A673 (cell line): Measurements from ENCODE around the gene LAMP2. TPM values are rescaled to one million over a fixed set of nuclear protein-coding genes. Genes with fewer than 3 reads are reported as not detected.
A peak's percentile ranks its signal among the peaks of the same experiment; 100 is the strongest.

Experiments
- BruUV-seq: library from RNA; stranded (reverse); fragments of 400-500 nt; replicated peaks from 2 replicates; lab custom pipeline; 2021; lab: Mats Ljungman, UMichigan
- CTCF ChIA-PET: fragments of 300-600 bp; sonication (Branson Sonifier 250); formaldehyde crosslinking; loops from one replicate; lab custom pipeline; 2022; ENCODE audit warnings: antibody characterized with exemption; lab: Charles Lee
- POLR2A ChIA-PET: fragments of 300-600 bp; sonication (Branson Sonifier 250); formaldehyde crosslinking; loops from one replicate; lab custom pipeline; 2022; ENCODE audit warnings: antibody characterized with exemption; ENCODE audit not compliant: low non-redundant PET; lab: Charles Lee
- DNase-seq: peaks from one replicate; pipeline ENCODE4 v3.0.0-alpha.2; 2015; ENCODE audit warnings: low spot score
- H3K27ac ChIP-seq: fragments of 200-600 bp; sonication (generic); 2 replicates; pipeline ENCODE4 v1.5.1; 2016; ENCODE audit warnings: mixed run types, low read depth, mild to moderate bottlenecking, mixed read lengths, antibody characterized with exemption, low read length; ENCODE audit not compliant: poor library complexity, severe bottlenecking
- H3K27me3 ChIP-seq: fragments of 200-600 bp; sonication (generic); replicated peaks from 2 replicates; pipeline ENCODE4 v1.6.1; 2017; ENCODE audit warnings: mixed run types, low read depth, mild to moderate bottlenecking, mixed read lengths, antibody characterized with exemption, low read length; ENCODE audit not compliant: insufficient read depth, poor library complexity
- H3K36me3 ChIP-seq: fragments of 200-600 bp; sonication (generic); 2 replicates; pipeline ENCODE4 v1.6.1; 2016; ENCODE audit warnings: mixed run types, mild to moderate bottlenecking, mixed read lengths, antibody characterized with exemption, low read length; ENCODE audit not compliant: insufficient read depth, poor library complexity, severe bottlenecking
- H3K4me1 ChIP-seq: fragments of 200-600 bp; sonication (generic); 2 replicates; pipeline ENCODE4 v1.6.1; 2017; ENCODE audit warnings: mixed run types, mild to moderate bottlenecking, mixed read lengths, antibody characterized with exemption, low read length; ENCODE audit not compliant: insufficient read depth, poor library complexity, severe bottlenecking
- H3K4me3 ChIP-seq: fragments of 200-600 bp; sonication (generic); 2 replicates; pipeline ENCODE4 v1.5.1; 2016; ENCODE audit warnings: low read depth, mixed run types, mild to moderate bottlenecking, mixed read lengths, low read length; ENCODE audit not compliant: poor library complexity, severe bottlenecking
- H3K9me3 ChIP-seq: fragments of 200-600 bp; sonication (generic); 2 replicates; pipeline ENCODE4 v1.6.1; 2016; ENCODE audit warnings: mixed run types, low read depth, mild to moderate bottlenecking, mixed read lengths, antibody characterized with exemption, low read length; ENCODE audit not compliant: poor library complexity, severe bottlenecking
- EZH2 ChIP-seq: fragments of 200-600 bp; sonication (generic); IDR thresholded peaks from 2 replicates; pipeline ENCODE4 v1.6.1; 2017; ENCODE audit warnings: borderline replicate concordance, low read depth, mild to moderate bottlenecking, mixed read lengths, antibody characterized with exemption, low read length; ENCODE audit not compliant: poor library complexity, severe bottlenecking
- intact Hi-C: fragments of 100-400 bp; cut with micrococcal nuclease; formaldehyde crosslinking; loops from one replicate; pipeline ENCODE4 v1.10.0; 2022; ENCODE audit not compliant: unreplicated experiment
- total RNA-seq: library from RNA; stranded (reverse); gene quantifications from 2 replicates; pipeline ENCODE4 v1.2.3, GENCODE V29; 2021
- TF ChIP-seq, protein P1 (sequence below): fragments of 300-800, 200-600 bp; sonication (generic); conservative IDR thresholded peaks from 2 replicates; pipeline ENCODE4 v1.5.1; 2017; ENCODE audit warnings: low read depth, mild to moderate bottlenecking, antibody characterized with exemption, low read length, moderate library complexity, mixed read lengths

The LAMP2 gene
- total RNA-seq, 1 experiment from 2014 or later: 61.0 TPM

DNA sequence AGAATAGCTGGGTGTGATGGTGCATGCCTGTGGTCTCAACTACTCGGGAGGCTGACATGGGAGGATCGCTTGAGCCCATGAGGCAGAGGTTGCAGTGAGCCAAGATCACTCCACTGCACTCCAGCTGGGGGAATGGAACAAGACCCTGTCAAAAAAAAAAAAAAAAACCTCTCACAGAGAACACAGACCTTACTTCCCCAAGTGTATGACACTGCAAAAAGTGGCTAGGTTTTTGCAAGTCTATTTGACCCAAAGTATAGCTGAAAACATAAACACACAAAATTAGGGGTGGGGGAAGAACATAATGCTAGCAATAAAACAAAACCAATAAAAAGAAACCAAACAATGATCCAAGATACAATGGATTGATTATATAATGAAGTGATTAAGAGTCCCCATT is 6.7 kb downstream of the LAMP2 start:
- no peaks in the 10 kb centered on the region for H3K27me3 ChIP-seq
- no peaks in the 10 kb centered on the region for H3K9me3 ChIP-seq
- intact Hi-C loops: no loop called here
- H3K36me3 ChIP-seq: no peaks in the 10 kb centered on the region
- ChIA-PET CTCF (no interaction called here), POLR2A (no interaction called here)
- no peak overlapping the region for H3K4me3 ChIP-seq
- no peak overlapping the region for H3K27ac ChIP-seq
- TF ChIP-seq, protein P1, sequence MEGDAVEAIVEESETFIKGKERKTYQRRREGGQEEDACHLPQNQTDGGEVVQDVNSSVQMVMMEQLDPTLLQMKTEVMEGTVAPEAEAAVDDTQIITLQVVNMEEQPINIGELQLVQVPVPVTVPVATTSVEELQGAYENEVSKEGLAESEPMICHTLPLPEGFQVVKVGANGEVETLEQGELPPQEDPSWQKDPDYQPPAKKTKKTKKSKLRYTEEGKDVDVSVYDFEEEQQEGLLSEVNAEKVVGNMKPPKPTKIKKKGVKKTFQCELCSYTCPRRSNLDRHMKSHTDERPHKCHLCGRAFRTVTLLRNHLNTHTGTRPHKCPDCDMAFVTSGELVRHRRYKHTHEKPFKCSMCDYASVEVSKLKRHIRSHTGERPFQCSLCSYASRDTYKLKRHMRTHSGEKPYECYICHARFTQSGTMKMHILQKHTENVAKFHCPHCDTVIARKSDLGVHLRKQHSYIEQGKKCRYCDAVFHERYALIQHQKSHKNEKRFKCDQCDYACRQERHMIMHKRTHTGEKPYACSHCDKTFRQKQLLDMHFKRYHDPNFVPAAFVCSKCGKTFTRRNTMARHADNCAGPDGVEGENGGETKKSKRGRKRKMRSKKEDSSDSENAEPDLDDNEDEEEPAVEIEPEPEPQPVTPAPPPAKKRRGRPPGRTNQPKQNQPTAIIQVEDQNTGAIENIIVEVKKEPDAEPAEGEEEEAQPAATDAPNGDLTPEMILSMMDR: no peak
- TF ChIP-seq EZH2: no peak
- no TSS peak for BruUV-seq
- DNase-seq: no peak
- no peaks in the 10 kb centered on the region for H3K4me1 ChIP-seq

DNA sequence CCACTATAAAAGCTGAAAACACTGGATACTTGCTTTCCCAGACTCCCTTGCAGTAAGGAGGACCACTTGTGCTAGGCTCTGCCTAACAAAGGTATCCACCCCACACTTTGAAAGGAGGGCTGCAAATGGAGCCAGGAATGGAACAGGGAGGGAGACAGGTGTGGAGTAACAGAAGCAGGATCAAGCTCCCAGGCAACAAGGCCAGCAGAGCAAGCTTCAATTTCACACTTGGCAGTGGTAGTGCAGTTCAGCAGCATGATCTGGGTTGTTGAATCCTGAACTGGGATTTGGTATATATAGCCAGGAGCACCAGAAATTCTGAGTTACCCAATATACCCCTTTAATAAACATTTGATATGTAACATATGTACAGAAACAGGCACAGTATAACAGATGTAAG is 9.8 kb downstream of the LAMP2 start:
- BruUV-seq: no TSS peak
- no peak for DNase-seq
- CTCF ChIA-PET: no interaction called here
- H3K27ac ChIP-seq: no peak overlapping the region
- H3K4me1 ChIP-seq: no peaks in the 10 kb centered on the region
- intact Hi-C loops: loop anchor here (10.0 kb wide), 2 partner anchors 215 to 245 kb away; no protein-coding TSS in a partner anchor
- no peaks in the 10 kb centered on the region for H3K27me3 ChIP-seq
- peaks cover 4% of the 10 kb centered on the region for H3K36me3 ChIP-seq
- H3K4me3 ChIP-seq: no peak overlapping the region
- POLR2A ChIA-PET: no interaction called here
- TF ChIP-seq EZH2: no peak
- TF ChIP-seq, protein P1: no peak
- H3K9me3 ChIP-seq: no peaks in the 10 kb centered on the region

DNA sequence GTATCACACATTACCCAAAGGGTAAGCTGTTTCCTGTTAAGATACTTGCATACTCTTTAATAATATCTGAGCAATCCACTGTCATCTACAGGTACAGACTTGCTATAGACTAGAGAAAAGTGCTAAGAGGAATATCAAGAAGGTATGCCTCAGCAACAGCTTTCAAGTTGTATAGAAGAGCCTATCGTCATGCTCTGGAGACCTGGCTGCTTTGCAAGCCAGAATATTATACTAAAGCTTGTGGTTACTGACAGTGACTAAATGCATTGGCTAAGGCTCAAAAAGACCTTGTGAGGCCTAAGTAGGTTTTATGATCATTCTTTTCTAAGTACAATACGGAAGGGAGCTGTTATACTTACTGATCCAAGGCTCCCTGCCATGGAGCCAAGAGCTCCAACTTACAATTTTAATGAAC is 11.3 kb downstream of the LAMP2 start:
- DNase-seq: peak; percentile 35
- Histone ChIP-seq H3K36me3 (peaks cover 4% of the 10 kb centered on the region), H3K27me3 (no peaks in the 10 kb centered on the region), H3K4me3 (no peak overlapping the region), H3K9me3 (no peaks in the 10 kb centered on the region), H3K27ac (no peak overlapping the region), H3K4me1 (no peaks in the 10 kb centered on the region)
- POLR2A ChIA-PET: no interaction called here
- intact Hi-C loops: loop anchor here (10.0 kb wide), 2 partner anchors 213 to 243 kb away; no protein-coding TSS in a partner anchor
- TF ChIP-seq, protein P1: no peak
- no peak for TF ChIP-seq EZH2
- CTCF ChIA-PET: no interaction called here
- no TSS peak for BruUV-seq
